Natural killer cell (primary cell): Measurements from ENCODE around the gene ARCN1. TPM values are rescaled to one million over a fixed set of nuclear protein-coding genes. Genes with fewer than 3 reads are reported as not detected.

Source experiments
- ATAC-seq, 3 donors: fragments of 150-1000 bp in 2 of 3; fragments of 200-7000 bp in 1 of 3; cut with Tn5 transposase; 1 replicate in 1 of 3; 2 replicates in 2 of 3; pipeline ENCODE4 v1.10.0; 2021; ENCODE audit warnings: mild to moderate bottlenecking in 2 of 3, moderate library complexity in 2 of 3
- DNase-seq, 2 donors: peaks; one replicate each; pipeline versions ENCODE4 v3.0.0 to v3.0.0-alpha.2; 2013 to 2021; ENCODE audit warnings: mixed read lengths in 1 of 2
- H3K27ac ChIP-seq: one replicate; pipeline ENCODE4 v1.5.1; 2013; ENCODE audit warnings: mild to moderate bottlenecking, low read length
- H3K27me3 ChIP-seq: one replicate; pipeline ENCODE4 v1.6.1; 2013; ENCODE audit warnings: low read length; ENCODE audit not compliant: control insufficient read depth, insufficient read depth
- H3K36me3 ChIP-seq: one replicate; pipeline ENCODE4 v1.6.1; 2013; ENCODE audit warnings: low read length; ENCODE audit not compliant: control insufficient read depth, insufficient read depth
- H3K4me1 ChIP-seq: one replicate; pipeline ENCODE4 v1.6.1; 2013; ENCODE audit warnings: low read length; ENCODE audit not compliant: control insufficient read depth, insufficient read depth
- H3K4me3 ChIP-seq: one replicate; pipeline ENCODE4 v1.5.1; 2013; ENCODE audit warnings: low read length
- H3K9me3 ChIP-seq: one replicate; pipeline ENCODE4 v1.6.1; 2013; ENCODE audit warnings: low read length; ENCODE audit not compliant: control insufficient read depth, insufficient read depth
- H3K27ac Mint-ChIP-seq, 2 donors: one replicate each; pipeline ENCODE4 v1.8.0; 2022; ENCODE audit warnings: mild to moderate bottlenecking in 2 of 2, mixed read lengths in 2 of 2, moderate library complexity in 1 of 2
- H3K27me3 Mint-ChIP-seq, 2 donors: one replicate each; pipeline ENCODE4 v1.8.0; 2022; ENCODE audit warnings: low read depth in 2 of 2, mixed read lengths in 2 of 2
- H3K36me3 Mint-ChIP-seq: one replicate; pipeline ENCODE4 v1.8.0; 2022; ENCODE audit warnings: mixed read lengths
- H3K4me1 Mint-ChIP-seq, 2 donors: one replicate each; pipeline ENCODE4 v1.8.0; 2022; ENCODE audit warnings: mixed read lengths in 2 of 2
- H3K4me3 Mint-ChIP-seq: one replicate; pipeline ENCODE4 v1.8.0; 2022; ENCODE audit warnings: mild to moderate bottlenecking, moderate library complexity, mixed read lengths
- H3K9me3 Mint-ChIP-seq, 2 donors: one replicate each; pipeline ENCODE4 v1.8.0; 2022; ENCODE audit warnings: mixed read lengths in 2 of 2
- CTCF ChIP-seq: fragments of 200-600 bp; IDR thresholded peaks from one replicate; pipeline ENCODE4 v1.8.0; 2022; ENCODE audit warnings: antibody characterized with exemption
- WGBS: methylation state at CpG from one replicate; pipeline ENCODE4 v1.1.7; 2013; ENCODE audit warnings: missing lambda C conversion rate; ENCODE audit not compliant: insufficient coverage; 5-methylcytosine and 5-hydroxymethylcytosine counted together
- intact Hi-C: fragments of 100-400 bp; cut with micrococcal nuclease; formaldehyde crosslinking; loops from one replicate; pipeline ENCODE4 v1.14.2; 2022
- total RNA-seq, 4 donors: library from RNA; stranded (reverse); fragments of 120-200 nt in 1 of 4; gene quantifications; one replicate each; pipeline versions ENCODE4 v1.2.3 to v1.2.4, GENCODE V29; 2013 to 2022

ARCN1 gene
- total RNA-seq, 3 donors from 2014 or later (not counting 1 experiment from before 2014, with no cell fraction given), result 72.9 to 88.6 (median 88.4) TPM

- Histone ChIP-seq H3K27ac (no peak within 1 kb of the TSS), H3K27me3 (no peaks in the 10 kb centered on the region), H3K36me3 (no peaks in the 10 kb centered on the region), H3K9me3 (no peaks in the 10 kb centered on the region), H3K4me3 (peak within 1 kb of the TSS; percentile 46), H3K4me1 (peaks cover 21% of the 10 kb centered on the region)
- Mint-ChIP-seq H3K9me3 (no peaks in the 10 kb centered on the region), H3K36me3 (no peaks in the 10 kb centered on the region), H3K4me1 (peaks cover 32 to 33% of the 10 kb centered on the region in 2 donors), H3K27me3 (no peaks in the 10 kb centered on the region), H3K4me3 (peak within 1 kb of the TSS; percentile 90), H3K27ac (peak within 1 kb of the TSS in 1 of 2 donors; percentile 76)
- intact Hi-C loops, result loop anchor here (2.0 kb wide), 1 partner anchor 36 kb away; no protein-coding TSS in a partner anchor
- DNase-seq, result peak; percentile 50 to 77
- no peak for TF ChIP-seq CTCF
- peak; percentile 81 to 83 (median 82) for ATAC-seq
- 1% methylated on average over 92 of the region's 94 CpGs for WGBS
Measured at GRCh38 chr11:118530683-118531596, 41.3 kb upstream of the ARCN1 start, which contains the start of gene TMEM25. Gene TMEM25 (plus strand): TSS chr11:118531192. CDS start chr11:118531802, 610 bp downstream.

- H3K4me1 Mint-ChIP-seq, result peaks cover 32 to 33% of the 10 kb centered on the region in 2 donors
- Histone ChIP-seq H3K36me3 (no peaks in the 10 kb centered on the region), H3K4me3 (peak overlapping the region; percentile 46), H3K27ac (no peak overlapping the region), H3K9me3 (no peaks in the 10 kb centered on the region), H3K27me3 (no peaks in the 10 kb centered on the region), H3K4me1 (peaks cover 21% of the 10 kb centered on the region)
- no peaks in the 10 kb centered on the region for H3K36me3 Mint-ChIP-seq
- 24% methylated on average over 12 of the region's 12 CpGs for whole genome bisulfite sequencing
- DNase-seq, result no peak
- H3K27me3 Mint-ChIP-seq, result no peaks in the 10 kb centered on the region
- peak overlapping the region; percentile 90 for H3K4me3 Mint-ChIP-seq
- ATAC-seq, result no peak
- no peak for TF ChIP-seq CTCF
- H3K27ac Mint-ChIP-seq, result peak overlapping the region in 1 of 2 donors; percentile 76
- H3K9me3 Mint-ChIP-seq, result no peaks in the 10 kb centered on the region
- intact Hi-C loops, result loop anchor here (2.0 kb wide), 1 partner anchor 35 kb away; no protein-coding TSS in a partner anchor
Measured at GRCh38 chr11:118531597-118532084, 40.6 kb upstream of the ARCN1 start.

GRCh38 chr11:118532091-118532490 lies 40.1 kb upstream of the ARCN1 start:
- H3K27me3 Mint-ChIP-seq, result no peaks in the 10 kb centered on the region
- intact Hi-C loops, result no loop called here
- 97% methylated on average over 10 of the region's 10 CpGs for WGBS
- H3K4me1 Mint-ChIP-seq, result peaks cover 28 to 30% of the 10 kb centered on the region in 2 donors
- H3K4me1 ChIP-seq, result peaks cover 21% of the 10 kb centered on the region
- no peaks in the 10 kb centered on the region for H3K36me3 Mint-ChIP-seq
- H3K36me3 ChIP-seq, result no peaks in the 10 kb centered on the region
- TF ChIP-seq CTCF, result no peak
- ATAC-seq, result no peak
- H3K9me3 Mint-ChIP-seq, result no peaks in the 10 kb centered on the region
- H3K27me3 ChIP-seq, result no peaks in the 10 kb centered on the region
- peak overlapping the region in 1 of 2 donors; percentile 76 for H3K27ac Mint-ChIP-seq
- H3K9me3 ChIP-seq, result no peaks in the 10 kb centered on the region
- H3K4me3 ChIP-seq, result no peak overlapping the region
- peak overlapping the region; percentile 90 for H3K4me3 Mint-ChIP-seq
- DNase-seq, result no peak
- no peak overlapping the region for H3K27ac ChIP-seq
